Esophagus (tissue), 2 donors: ENCODE measurements around the gene NTRK2. TPM values are rescaled to one million over a fixed set of nuclear protein-coding genes. Genes with fewer than 3 reads are reported as not detected.

Source experiments
- H3K27ac ChIP-seq, 2 donors: one replicate each; pipeline ENCODE4 v1.5.1; 2013; ENCODE audit warnings: low read depth in 2 of 2, mild to moderate bottlenecking in 2 of 2, inconsistent platforms in 1 of 2, low read length in 1 of 2, moderate library complexity in 1 of 2
- H3K27me3 ChIP-seq, 2 donors: one replicate each; pipeline ENCODE4 v1.6.1; 2013; ENCODE audit warnings: low read length in 2 of 2, control low read depth in 1 of 2, mild to moderate bottlenecking in 1 of 2; ENCODE audit not compliant: insufficient read depth in 2 of 2, control insufficient read depth in 1 of 2
- H3K36me3 ChIP-seq, 2 donors: one replicate each; pipeline ENCODE4 v1.6.1; 2013; ENCODE audit warnings: low read length in 1 of 2; ENCODE audit not compliant: control insufficient read depth in 2 of 2, insufficient read depth in 2 of 2
- H3K4me1 ChIP-seq, 2 donors: one replicate each; pipeline ENCODE4 v1.6.1; 2013; ENCODE audit warnings: low read length in 1 of 2; ENCODE audit not compliant: control insufficient read depth in 2 of 2, insufficient read depth in 2 of 2
- H3K4me3 ChIP-seq, 2 donors: one replicate each; pipeline ENCODE4 v1.5.1; 2013; ENCODE audit warnings: low read length in 2 of 2, mild to moderate bottlenecking in 2 of 2, low read depth in 1 of 2, moderate library complexity in 1 of 2
- H3K9me3 ChIP-seq, 2 donors: one replicate each; pipeline ENCODE4 v1.6.1; 2013; ENCODE audit warnings: mild to moderate bottlenecking in 2 of 2, low read depth in 1 of 2, low read length in 1 of 2, moderate library complexity in 1 of 2; ENCODE audit not compliant: control insufficient read depth in 2 of 2, insufficient read depth in 1 of 2
- WGBS, 2 donors: extraction: QIAGEN DNeasy Blood & Tissue Kit; methylation state at CpG; one replicate each; pipeline ENCODE4 v1.1.7; 2013; 5-methylcytosine and 5-hydroxymethylcytosine counted together
- polyA plus RNA-seq, 2 donors: library from polyadenylated mRNA; stranded (reverse); fragments of 200-250 nt; gene quantifications; one replicate each; pipeline ENCODE4 v1.2.3, GENCODE V29; 2013
- donor health status: healthy with polysubstance abuse.
- donor health status: Bipolar disorder and iron deficiency.

Gene NTRK2
- polyA plus RNA-seq, 2 donors, result 1.2 to 3.6 TPM

DNA sequence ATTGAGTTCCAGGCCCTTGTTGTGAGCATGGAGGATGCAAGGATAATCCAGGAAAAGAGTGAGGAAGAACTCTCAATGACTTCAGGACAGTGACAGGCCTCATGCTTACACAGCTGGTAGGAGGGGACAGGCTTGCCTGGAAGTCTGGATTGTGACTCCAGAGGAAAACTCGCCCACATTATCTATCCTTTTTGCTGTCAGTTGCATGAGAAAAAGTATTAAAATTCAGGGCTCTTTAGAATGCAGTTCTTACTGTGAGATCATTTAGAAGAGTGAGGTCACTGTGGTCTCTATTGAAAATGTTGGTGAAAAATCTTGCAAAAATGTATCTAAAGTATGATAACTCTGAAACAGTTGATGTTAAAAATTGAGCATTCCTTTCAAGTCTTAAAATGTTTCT is 30.5 kb downstream of the NTRK2 start:
- Histone ChIP-seq H3K36me3 (no peaks in the 10 kb centered on the region), H3K27ac (no peak overlapping the region)
- 80 to 88% methylated on average over 1 of the region's 1 CpG for WGBS, 2 donors

DNA sequence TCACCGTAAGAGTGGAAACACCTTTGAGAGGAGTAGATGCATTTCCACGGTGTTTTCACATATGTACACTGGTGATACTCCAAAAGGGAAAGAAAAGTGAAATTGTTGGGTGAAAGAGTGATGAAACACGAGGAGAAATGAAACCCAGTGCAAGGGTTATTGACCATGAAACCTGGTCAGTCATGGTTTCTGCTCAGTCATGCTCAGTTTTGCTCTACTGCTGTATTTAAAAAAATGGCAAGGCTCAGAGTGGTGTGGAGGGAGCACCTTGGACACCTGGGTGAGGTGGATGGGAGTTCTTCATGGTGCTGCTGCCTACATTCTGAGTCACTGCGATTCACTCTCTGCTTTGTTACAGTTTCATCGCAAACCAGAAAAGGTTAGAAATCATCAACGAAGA is 32.3 kb downstream of the NTRK2 start:
- H3K4me3 ChIP-seq, result no peak overlapping the region
- no peaks in the 10 kb centered on the region for H3K27me3 ChIP-seq
- no peaks in the 10 kb centered on the region for H3K4me1 ChIP-seq
- H3K36me3 ChIP-seq, result no peaks in the 10 kb centered on the region
- 84 to 88% methylated on average over 6 of the region's 6 CpGs for WGBS, 2 donors
- no peaks in the 10 kb centered on the region for H3K9me3 ChIP-seq
- H3K27ac ChIP-seq, result no peak overlapping the region

More for the DNA sequence above, 30.5 kb downstream of the NTRK2 start:
- Histone ChIP-seq H3K9me3 (no peaks in the 10 kb centered on the region), H3K4me1 (no peaks in the 10 kb centered on the region), H3K27me3 (no peaks in the 10 kb centered on the region), H3K4me3 (no peak overlapping the region)

- Histone ChIP-seq H3K9me3 (no peaks in the 10 kb centered on the region), H3K4me3 (no peak overlapping the region), H3K27me3 (no peaks in the 10 kb centered on the region), H3K36me3 (no peaks in the 10 kb centered on the region), H3K27ac (no peak overlapping the region), H3K4me1 (no peaks in the 10 kb centered on the region)
- WGBS, 2 donors, result 79 to 81% methylated on average over 1 of the region's 1 CpG
Measured at GRCh38 chr9:84702471-84702870, 32.9 kb downstream of the NTRK2 start.

- Histone ChIP-seq H3K4me3 (no peak overlapping the region), H3K9me3 (no peaks in the 10 kb centered on the region), H3K4me1 (no peaks in the 10 kb centered on the region), H3K27me3 (no peaks in the 10 kb centered on the region), H3K36me3 (no peaks in the 10 kb centered on the region), H3K27ac (no peak overlapping the region)
Measured at GRCh38 chr9:84703793-84704192, 34.3 kb downstream of the NTRK2 start.

DNA sequence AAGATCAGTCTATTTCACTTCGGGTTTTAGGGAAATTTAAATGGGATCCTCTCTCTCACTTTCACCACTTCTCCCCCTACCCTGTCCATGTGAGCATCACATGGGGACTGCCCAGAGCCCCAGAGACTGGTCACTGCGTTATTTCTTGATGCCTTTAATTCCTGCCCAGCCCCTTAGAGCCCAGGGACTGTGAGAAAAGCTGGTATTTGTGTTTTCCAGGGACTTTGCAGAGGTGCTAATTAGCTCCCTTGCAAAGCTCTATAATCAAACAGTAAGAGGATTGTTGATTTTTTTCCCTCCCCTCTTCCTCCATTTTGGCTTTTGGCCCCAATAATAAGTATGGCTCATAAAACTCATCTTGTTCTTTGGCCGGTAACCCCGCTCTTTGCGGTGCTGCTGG is 35.6 kb downstream of the NTRK2 start:
- H3K9me3 ChIP-seq, result no peaks in the 10 kb centered on the region
- H3K27ac ChIP-seq, result no peak overlapping the region
- H3K27me3 ChIP-seq, result no peaks in the 10 kb centered on the region
- H3K36me3 ChIP-seq, result no peaks in the 10 kb centered on the region
- no peaks in the 10 kb centered on the region for H3K4me1 ChIP-seq
- WGBS, 2 donors, result 76 to 89% methylated on average over 5 of the region's 5 CpGs
- no peak overlapping the region for H3K4me3 ChIP-seq

DNA sequence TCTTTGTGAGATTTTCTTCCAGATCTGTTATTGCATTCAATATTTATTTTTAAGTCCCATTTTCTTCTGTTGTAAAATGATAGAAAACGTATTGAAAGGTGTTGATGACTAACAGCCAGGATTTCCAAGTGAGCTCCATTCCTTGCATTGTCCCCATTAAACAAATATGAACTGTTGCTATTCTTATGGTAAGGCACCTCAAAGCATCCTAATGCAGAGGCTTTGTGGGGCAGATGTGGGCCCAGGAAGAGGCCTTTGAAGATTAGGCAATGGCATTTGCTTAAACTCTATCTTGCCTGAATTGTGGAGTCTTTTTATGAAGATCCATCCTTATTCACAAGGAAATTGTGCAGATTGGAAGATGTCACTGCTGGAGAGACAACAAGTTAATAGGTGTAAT is 38.9 kb downstream of the NTRK2 start:
- H3K36me3 ChIP-seq, result no peaks in the 10 kb centered on the region
- 73 to 80% methylated on average over 1 of the region's 1 CpG for WGBS, 2 donors
- no peaks in the 10 kb centered on the region for H3K27me3 ChIP-seq
- no peaks in the 10 kb centered on the region for H3K4me1 ChIP-seq
- no peak overlapping the region for H3K4me3 ChIP-seq
- no peak overlapping the region for H3K27ac ChIP-seq
- no peaks in the 10 kb centered on the region for H3K9me3 ChIP-seq

DNA sequence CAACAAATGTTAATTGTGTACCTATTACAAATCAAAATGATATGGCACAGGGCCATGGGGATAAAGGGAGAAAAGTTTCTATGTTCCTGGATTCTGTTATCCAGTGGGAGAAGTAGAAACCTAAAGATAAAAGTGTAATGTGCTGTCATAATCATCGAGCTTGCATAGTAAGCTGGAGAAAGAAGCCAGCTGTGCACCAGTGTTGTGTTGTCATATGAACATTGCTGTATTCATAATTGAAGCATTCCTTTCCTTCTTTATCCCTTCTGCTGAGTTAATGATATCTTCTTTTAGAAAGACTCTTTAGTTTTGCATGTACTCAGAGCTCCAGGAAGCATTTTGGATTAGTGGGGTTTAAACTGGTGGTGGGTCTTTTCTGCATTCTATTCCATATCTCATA is 39.5 kb downstream of the NTRK2 start:
- H3K27me3 ChIP-seq, result no peaks in the 10 kb centered on the region
- WGBS, 2 donors, result 56 to 73% methylated on average over 1 of the region's 1 CpG
- no peaks in the 10 kb centered on the region for H3K36me3 ChIP-seq
- H3K4me1 ChIP-seq, result no peaks in the 10 kb centered on the region
- H3K4me3 ChIP-seq, result no peak overlapping the region
- no peak overlapping the region for H3K27ac ChIP-seq
- H3K9me3 ChIP-seq, result no peaks in the 10 kb centered on the region

- Histone ChIP-seq H3K27me3 (no peaks in the 10 kb centered on the region), H3K4me3 (no peak overlapping the region), H3K36me3 (no peaks in the 10 kb centered on the region), H3K27ac (no peak overlapping the region), H3K4me1 (no peaks in the 10 kb centered on the region), H3K9me3 (no peaks in the 10 kb centered on the region)
- WGBS, 2 donors, result 87 to 91% methylated on average over 4 of the region's 4 CpGs
Measured at GRCh38 chr9:84710701-84711397, 41.3 kb downstream of the NTRK2 start.

DNA sequence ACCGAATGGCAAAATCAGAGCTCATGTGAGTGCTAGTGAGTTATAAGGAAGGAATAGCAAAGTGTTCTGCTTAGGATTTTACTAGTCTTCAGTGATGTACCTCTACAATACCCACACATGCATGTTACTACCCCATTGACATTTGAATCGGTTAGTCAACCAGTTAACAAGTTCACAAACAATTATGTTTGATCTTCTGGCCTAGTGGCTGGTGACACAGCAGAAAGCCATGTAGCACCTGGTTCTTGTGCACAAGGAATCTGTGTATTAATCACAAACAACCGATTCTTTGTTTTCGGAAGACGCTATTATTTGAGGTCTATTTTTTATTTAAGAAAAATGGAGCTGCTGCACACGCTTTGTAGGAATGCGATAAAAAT is 41.9 kb downstream of the NTRK2 start:
- no peaks in the 10 kb centered on the region for H3K4me1 ChIP-seq
- H3K27me3 ChIP-seq, result no peaks in the 10 kb centered on the region
- H3K36me3 ChIP-seq, result no peaks in the 10 kb centered on the region
- H3K9me3 ChIP-seq, result no peaks in the 10 kb centered on the region
- WGBS, 2 donors, result 88 to 92% methylated on average over 7 of the region's 7 CpGs
- H3K27ac ChIP-seq, result no peak overlapping the region
- H3K4me3 ChIP-seq, result no peak overlapping the region

- no peak overlapping the region for H3K27ac ChIP-seq
- WGBS, 2 donors, result 66 to 69% methylated on average over 6 of the region's 6 CpGs
Measured at GRCh38 chr9:84711936-84712335, 42.4 kb downstream of the NTRK2 start.

More at GRCh38 chr9:84711936-84712335, 42.4 kb downstream of the NTRK2 start:
- Histone ChIP-seq H3K4me1 (no peaks in the 10 kb centered on the region), H3K4me3 (no peak overlapping the region), H3K27me3 (no peaks in the 10 kb centered on the region), H3K36me3 (no peaks in the 10 kb centered on the region), H3K9me3 (no peaks in the 10 kb centered on the region)
